ENCODE data around the gene RALGAPA1.
A peak's percentile ranks its signal among the peaks of the same experiment; 100 is the strongest.

The RALGAPA1 gene

DNA sequence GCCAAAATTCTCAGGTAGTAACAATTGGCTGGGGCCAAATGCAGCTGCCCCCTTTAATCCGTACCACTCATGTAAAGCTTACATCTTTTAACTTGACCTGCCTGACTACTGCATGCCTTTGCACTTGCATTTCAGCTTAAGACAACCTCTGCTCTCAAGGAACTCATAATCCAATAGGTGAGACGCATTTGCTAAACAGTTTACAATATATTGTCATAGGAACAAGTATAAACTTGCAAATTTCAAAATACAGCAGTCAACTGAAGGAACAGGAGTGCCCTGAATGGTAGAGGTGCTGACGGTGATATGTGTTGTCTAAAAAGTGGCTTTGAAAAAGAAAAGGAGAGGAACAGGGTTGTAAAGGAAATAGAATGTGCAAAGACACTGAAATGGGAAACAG lies 13.4 kb upstream of the RALGAPA1 start:
- TF ChIP-seq ZNF384 (IDR thresholded peaks at IDR 0.05) = no peak
- no peak for TF ChIP-seq NFRKB (IDR thresholded peaks at IDR 0.05)
- TF ChIP-seq ARNT (IDR thresholded peaks at IDR 0.05) = no peak
- TF ChIP-seq CTBP1 (IDR thresholded peaks at IDR 0.05; ENCODE audit: borderline replicate concordance) = no peak
- no peak for TF ChIP-seq L3MBTL2 (conservative IDR thresholded peaks at IDR 0.05)
- no peak for TF ChIP-seq SP1 (IDR thresholded peaks at IDR 0.05)
- no peak for TF ChIP-seq FOXM1 (IDR thresholded peaks at IDR 0.05; ENCODE audit: borderline replicate concordance)
- no peak for TF ChIP-seq BHLHE40 (IDR thresholded peaks at IDR 0.05; ENCODE audit: borderline replicate concordance)
- no peak for TF ChIP-seq HDGF (IDR thresholded peaks at IDR 0.05; ENCODE audit: borderline replicate concordance)
- no peak for TF ChIP-seq FOXA1 (IDR thresholded peaks at IDR 0.05)
- no peak for TF ChIP-seq TARDBP (IDR thresholded peaks at IDR 0.05)
- no peak for TF ChIP-seq ELF4 (IDR thresholded peaks at IDR 0.05)
- TF ChIP-seq, protein P1, sequence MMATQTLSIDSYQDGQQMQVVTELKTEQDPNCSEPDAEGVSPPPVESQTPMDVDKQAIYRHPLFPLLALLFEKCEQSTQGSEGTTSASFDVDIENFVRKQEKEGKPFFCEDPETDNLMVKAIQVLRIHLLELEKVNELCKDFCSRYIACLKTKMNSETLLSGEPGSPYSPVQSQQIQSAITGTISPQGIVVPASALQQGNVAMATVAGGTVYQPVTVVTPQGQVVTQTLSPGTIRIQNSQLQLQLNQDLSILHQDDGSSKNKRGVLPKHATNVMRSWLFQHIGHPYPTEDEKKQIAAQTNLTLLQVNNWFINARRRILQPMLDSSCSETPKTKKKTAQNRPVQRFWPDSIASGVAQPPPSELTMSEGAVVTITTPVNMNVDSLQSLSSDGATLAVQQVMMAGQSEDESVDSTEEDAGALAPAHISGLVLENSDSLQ (IDR thresholded peaks at IDR 0.05) = no peak
- TF ChIP-seq SUZ12 (IDR thresholded peaks at IDR 0.05) = no peak
- TF ChIP-seq LEF1 (IDR thresholded peaks at IDR 0.05; ENCODE audit: borderline replicate concordance) = no peak
- ChIA-PET POLR2A (no interaction called here), CTCF (interaction anchor here (0.6 to 1.0 kb wide), 6 partner anchors 12 to 134 kb away, joined by 3 to 6 read pairs (median 3); no protein-coding TSS in a partner anchor)
- no peak for DNase-seq (ENCODE audit: extremely low spot score)

DNA sequence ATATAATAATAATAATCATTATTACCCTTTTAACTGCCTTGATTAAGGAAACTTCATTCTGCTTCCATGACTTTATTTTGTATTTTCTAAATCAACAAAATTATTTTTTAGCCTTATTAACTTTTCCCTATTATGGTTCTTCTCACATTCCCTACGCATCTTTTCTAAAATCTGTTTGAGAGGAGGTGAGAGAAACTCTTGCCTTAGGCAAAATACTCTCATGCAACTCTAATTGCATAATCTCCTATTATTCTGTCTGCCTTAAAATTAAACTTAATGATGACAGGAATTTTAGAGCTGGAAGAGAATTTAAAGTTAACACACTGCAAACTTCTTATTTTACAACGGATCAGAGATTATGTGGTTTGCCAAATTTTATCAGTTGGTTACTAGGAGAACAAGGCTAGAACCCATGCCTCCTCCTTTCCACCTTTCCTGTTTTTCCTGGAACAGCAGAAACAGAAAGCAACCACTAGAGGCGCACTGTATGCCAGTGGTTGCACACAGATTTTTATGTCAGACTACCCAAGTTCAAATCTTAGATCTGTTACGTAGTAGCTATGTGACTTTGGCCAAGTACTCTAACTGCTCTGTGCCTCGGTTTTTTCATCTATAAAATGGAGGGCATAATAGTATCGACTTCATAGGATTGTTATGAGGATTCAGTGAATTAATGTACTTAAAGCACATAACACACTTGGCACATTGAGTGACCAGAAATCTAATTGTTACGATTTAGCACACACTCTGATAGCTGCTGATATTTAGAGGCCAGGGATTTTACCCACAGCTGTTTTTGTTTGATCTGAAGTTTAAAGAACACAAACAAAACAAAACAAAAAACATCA lies 12.7 kb upstream of the RALGAPA1 start:
- DNase-seq (ENCODE audit: extremely low spot score) = peak; percentile 51
- ChIA-PET CTCF (interaction anchor here (0.6 to 1.0 kb wide), 7 partner anchors 13 to 133 kb away, joined by 3 to 6 read pairs (median 3); no protein-coding TSS in a partner anchor), POLR2A (no interaction called here)
- no peak for TF ChIP-seq L3MBTL2 (conservative IDR thresholded peaks at IDR 0.05)
- TF ChIP-seq FOXM1 (IDR thresholded peaks at IDR 0.05; ENCODE audit: borderline replicate concordance) = peak; percentile 45; the same call in 1 of the 2 replicates

GRCh38 chr14:35819591-35820540 lies 10.8 kb upstream of the RALGAPA1 start:
- no peak for TF ChIP-seq L3MBTL2 (conservative IDR thresholded peaks at IDR 0.05)
- TF ChIP-seq FOXM1 (IDR thresholded peaks at IDR 0.05; ENCODE audit: borderline replicate concordance) = no peak
- no peak for TF ChIP-seq LEF1 (IDR thresholded peaks at IDR 0.05; ENCODE audit: borderline replicate concordance)
- TF ChIP-seq FOXA1 (IDR thresholded peaks at IDR 0.05) = no peak
- no peak for TF ChIP-seq NFRKB (IDR thresholded peaks at IDR 0.05)
- no peak for TF ChIP-seq HDGF (IDR thresholded peaks at IDR 0.05; ENCODE audit: borderline replicate concordance)
- ChIA-PET POLR2A (no interaction called here), CTCF (interaction anchor here (1.7 to 2.5 kb wide), 2 partner anchors 11 to 118 kb away, joined by 3 to 9 read pairs; partner anchors contain the start of gene RALGAPA1)
- no peak for DNase-seq (ENCODE audit: extremely low spot score)

DNA sequence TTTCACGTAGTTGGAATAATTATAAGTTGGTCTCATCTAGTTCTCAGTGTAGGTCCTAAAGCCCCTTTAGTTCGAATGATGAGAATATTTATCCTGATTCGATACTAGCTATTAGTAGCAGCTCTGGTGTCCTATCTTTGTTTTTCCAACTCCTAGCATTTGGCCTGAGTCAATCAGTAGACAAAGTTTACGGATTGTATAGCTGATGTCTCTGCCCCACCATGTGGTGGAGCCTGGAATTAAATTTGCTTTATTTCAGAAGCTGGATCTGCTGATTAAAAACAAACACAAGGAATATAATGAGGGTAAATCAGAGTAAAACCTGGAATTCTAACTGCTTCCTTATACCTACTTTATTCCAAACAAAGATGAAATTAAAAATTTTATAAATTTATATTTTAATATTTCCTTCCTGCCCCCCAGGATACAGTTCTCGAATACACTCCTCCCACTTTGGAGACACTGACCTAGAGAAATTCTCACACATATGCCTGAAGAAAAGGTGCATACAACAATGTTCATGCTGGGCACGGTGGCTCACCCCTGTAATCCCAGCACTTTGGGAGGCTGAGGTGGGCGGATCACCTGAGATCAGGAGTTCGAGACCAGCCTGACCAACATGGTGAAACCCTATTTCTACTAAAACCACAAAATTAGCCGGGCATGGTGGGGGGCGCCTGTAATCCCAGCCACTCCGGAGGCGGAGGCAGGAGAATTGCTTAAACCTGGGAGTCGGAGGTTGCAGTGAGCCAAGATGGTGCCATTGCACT lies 9.4 kb upstream of the RALGAPA1 start:
- DNase-seq (ENCODE audit: extremely low spot score) = peak; percentile 38
- ChIA-PET CTCF (interaction anchor here (0.6 to 2.5 kb wide), 9 partner anchors 8 to 494 kb away, joined by 3 to 11 read pairs (median 4); partner anchors contain the start of genes BRMS1L and RALGAPA1), POLR2A (interaction anchor here (1.6 to 2.4 kb wide), 2 partner anchors 8 to 9 kb away, joined by 7 to 12 read pairs; partner anchors contain the start of genes BRMS1L and RALGAPA1)
- TF ChIP-seq FOXM1 (IDR thresholded peaks at IDR 0.05; ENCODE audit: borderline replicate concordance) = no peak
- TF ChIP-seq, protein P1 (IDR thresholded peaks at IDR 0.05) = peak; percentile 39; the same call in 1 of the 2 replicates

DNA sequence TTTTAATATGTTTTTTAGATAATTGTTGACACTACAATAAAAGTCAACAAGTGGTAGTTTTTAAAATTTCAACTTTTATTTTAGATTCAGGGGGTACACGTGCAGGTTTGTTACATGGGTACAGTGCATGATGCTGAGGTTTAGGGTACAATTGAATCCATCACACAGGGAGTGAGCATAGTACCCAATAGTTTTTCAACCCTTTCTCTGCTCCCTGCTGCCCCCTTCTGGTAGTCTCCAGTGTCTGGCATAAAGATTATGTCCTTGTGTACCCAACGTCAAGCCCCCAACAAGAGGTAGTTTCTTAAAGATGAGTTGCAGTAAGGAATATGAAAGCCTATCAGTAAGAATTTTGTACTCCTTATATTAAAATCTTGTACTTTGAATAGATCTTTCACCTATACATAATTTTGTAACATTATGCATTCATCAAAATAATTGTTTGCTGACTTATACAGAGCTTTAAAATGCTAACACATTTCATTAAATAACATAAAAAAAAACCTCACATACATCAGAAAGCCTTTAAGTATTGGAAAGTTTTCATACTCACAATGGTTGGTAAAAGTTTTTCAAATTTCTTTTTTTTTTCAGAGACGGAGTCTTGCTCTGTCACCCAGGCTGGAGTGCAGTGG lies 5.4 kb upstream of the RALGAPA1 start:
- no peak for TF ChIP-seq ELF4 (IDR thresholded peaks at IDR 0.05)
- ChIA-PET CTCF (interaction anchor here (0.6 to 1.2 kb wide), 3 partner anchors 14 to 696 kb away, joined by 4 to 10 read pairs (median 5); no protein-coding TSS in a partner anchor), POLR2A (no interaction called here)
- peak; percentile 36 for DNase-seq (ENCODE audit: extremely low spot score)

DNA sequence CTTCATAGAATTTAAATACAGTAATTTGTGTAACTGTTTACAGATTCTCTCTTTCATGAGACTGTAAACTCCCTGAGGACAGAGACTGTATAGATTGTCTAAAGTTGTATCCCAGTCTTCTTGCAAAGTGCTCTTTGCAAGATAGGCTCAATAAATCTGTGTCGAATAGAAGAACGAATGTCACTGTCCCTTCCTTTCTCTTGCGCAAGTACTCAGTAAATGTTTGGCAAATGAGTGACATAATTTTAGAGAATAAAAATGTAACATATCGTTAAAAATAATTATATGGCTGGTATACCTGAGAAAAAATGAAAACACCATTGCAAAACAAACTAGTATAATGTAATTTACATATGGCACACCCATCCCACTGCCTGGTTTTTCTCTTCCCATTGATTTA lies 1.9 kb upstream of the RALGAPA1 start:
- TF ChIP-seq BHLHE40 (IDR thresholded peaks at IDR 0.05; ENCODE audit: borderline replicate concordance) (no peak), NFRKB (IDR thresholded peaks at IDR 0.05) (no peak), L3MBTL2 (conservative IDR thresholded peaks at IDR 0.05) (no peak), HDGF (IDR thresholded peaks at IDR 0.05; ENCODE audit: borderline replicate concordance) (no peak), ELF4 (IDR thresholded peaks at IDR 0.05) (no peak), ARNT (IDR thresholded peaks at IDR 0.05) (no peak), LEF1 (IDR thresholded peaks at IDR 0.05; ENCODE audit: borderline replicate concordance) (no peak), ZNF384 (IDR thresholded peaks at IDR 0.05) (no peak), TARDBP (IDR thresholded peaks at IDR 0.05) (no peak), SP1 (IDR thresholded peaks at IDR 0.05) (no peak), FOXK2 (IDR thresholded peaks at IDR 0.05) (no peak)
- TF ChIP-seq, protein P1 (IDR thresholded peaks at IDR 0.05) = no peak
- POLR2A ChIA-PET = no interaction called here
- no peak for DNase-seq (ENCODE audit: extremely low spot score)
- CTCF ChIA-PET = no interaction called here

Data from HEK293T (cell line).